Measurements from ENCODE around the gene PDE9A. TPM values are rescaled to one million over a fixed set of nuclear protein-coding genes. Genes with fewer than 3 reads are reported as not detected.

The PDE9A gene
- total and polyA plus RNA-seq, 2 donors (not counting 3 experiments of a cell fraction or from before 2014, with no cell fraction given) = 0.28 to 2.2 TPM

DNA sequence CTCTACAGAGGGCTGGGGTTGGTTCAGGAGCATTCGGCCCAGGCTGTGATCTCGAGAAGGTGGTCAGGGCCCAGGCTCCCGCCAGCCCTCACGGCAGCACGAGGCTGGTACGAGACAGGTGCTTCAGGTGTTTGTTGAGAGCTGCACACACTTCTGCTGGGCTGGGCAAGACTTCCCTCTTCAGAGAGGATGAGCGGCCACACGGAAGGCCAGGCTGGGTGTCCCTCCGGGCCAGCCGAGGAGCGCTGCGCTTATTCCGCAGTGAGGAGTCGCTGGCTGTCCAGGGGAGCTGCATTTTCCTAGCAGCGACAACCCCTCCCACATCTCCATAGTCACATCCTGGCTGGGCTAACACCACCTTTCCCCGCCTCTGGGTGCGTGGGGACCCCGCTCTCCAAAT is 50.5 kb downstream of the PDE9A start:
- intact Hi-C loops (cut with micrococcal nuclease) = no loop called here
- no peak overlapping the region for H2AFZ ChIP-seq (ENCODE audit: low read depth, low read length)
- no peaks in the 10 kb centered on the region for H3K9me3 ChIP-seq (replicated peaks; ENCODE audit: control insufficient read depth, insufficient read depth, low read length)
- H3K9ac ChIP-seq (replicated peaks; ENCODE audit: extremely low read depth, insufficient read depth, low read length) = no peak overlapping the region
- H3K9me1 ChIP-seq (replicated peaks; ENCODE audit: control insufficient read depth, extremely low read depth, insufficient read depth, low read length) = no peaks in the 10 kb centered on the region
- no peak overlapping the region for H3K4me2 ChIP-seq (ENCODE audit: insufficient read depth, low read length)
- no TSS peak for BruUV-seq (replicated peaks)
- POLR2A ChIA-PET = no interaction called here
- H4K20me1 ChIP-seq (replicated peaks; ENCODE audit: control insufficient read depth, extremely low read depth, insufficient read depth, low read length) = no peaks in the 10 kb centered on the region
- no peaks in the 10 kb centered on the region for H3K27me3 ChIP-seq (ENCODE audit: control insufficient read depth in 2 of 2, insufficient read depth in 2 of 2, low read length in 2 of 2)
- H3K4me1 ChIP-seq (ENCODE audit: control insufficient read depth, extremely low read depth, insufficient read depth, low read length) = no peaks in the 10 kb centered on the region
- H3K36me3 ChIP-seq (ENCODE audit: control insufficient read depth in 2 of 2, extremely low read depth in 1 of 2, insufficient read depth in 2 of 2, low read length in 2 of 2) = no peaks in the 10 kb centered on the region
- no peak overlapping the region for H3K4me3 ChIP-seq (replicated peaks in 1 of 3; ENCODE audit: insufficient read depth in 1 of 3, low read depth in 1 of 3, low read length in 3 of 3)
- H3K27ac ChIP-seq (ENCODE audit: insufficient read depth, low read depth, low read length) = no peak overlapping the region
- no peak for FAIRE-seq
- dilution Hi-C loops (cut with MboI; ENCODE audit: extremely low pct_ligation_motif_present, low sequenced_read_pairs) = no loop called here
- TF ChIP-seq POLR2AphosphoS5 (IDR thresholded peaks at IDR 0.05; ENCODE audit: insufficient read depth, low read depth, low read length) = no peak
- no peak for TF ChIP-seq JUN (IDR thresholded peaks at IDR 0.05; ENCODE audit: borderline replicate concordance, insufficient read depth, insufficient read length, low read depth)
- no peak for TF ChIP-seq FOS (IDR thresholded peaks at IDR 0.05; ENCODE audit: borderline replicate concordance, insufficient read depth, low read length)
- no peak for TF ChIP-seq MYC (IDR thresholded peaks at IDR 0.05; ENCODE audit: low read depth, low read length)
- TF ChIP-seq, protein P1, sequence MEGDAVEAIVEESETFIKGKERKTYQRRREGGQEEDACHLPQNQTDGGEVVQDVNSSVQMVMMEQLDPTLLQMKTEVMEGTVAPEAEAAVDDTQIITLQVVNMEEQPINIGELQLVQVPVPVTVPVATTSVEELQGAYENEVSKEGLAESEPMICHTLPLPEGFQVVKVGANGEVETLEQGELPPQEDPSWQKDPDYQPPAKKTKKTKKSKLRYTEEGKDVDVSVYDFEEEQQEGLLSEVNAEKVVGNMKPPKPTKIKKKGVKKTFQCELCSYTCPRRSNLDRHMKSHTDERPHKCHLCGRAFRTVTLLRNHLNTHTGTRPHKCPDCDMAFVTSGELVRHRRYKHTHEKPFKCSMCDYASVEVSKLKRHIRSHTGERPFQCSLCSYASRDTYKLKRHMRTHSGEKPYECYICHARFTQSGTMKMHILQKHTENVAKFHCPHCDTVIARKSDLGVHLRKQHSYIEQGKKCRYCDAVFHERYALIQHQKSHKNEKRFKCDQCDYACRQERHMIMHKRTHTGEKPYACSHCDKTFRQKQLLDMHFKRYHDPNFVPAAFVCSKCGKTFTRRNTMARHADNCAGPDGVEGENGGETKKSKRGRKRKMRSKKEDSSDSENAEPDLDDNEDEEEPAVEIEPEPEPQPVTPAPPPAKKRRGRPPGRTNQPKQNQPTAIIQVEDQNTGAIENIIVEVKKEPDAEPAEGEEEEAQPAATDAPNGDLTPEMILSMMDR (IDR thresholded peaks at IDR 0.05; ENCODE audit: extremely low read depth in 1 of 2, insufficient read depth in 1 of 2, low read depth in 1 of 2, low read length in 2 of 2) = no peak
- TF ChIP-seq POLR2A (IDR thresholded peaks at IDR 0.05; ENCODE audit: low read depth, low read length) = no peak
- TF ChIP-seq, protein P2, sequence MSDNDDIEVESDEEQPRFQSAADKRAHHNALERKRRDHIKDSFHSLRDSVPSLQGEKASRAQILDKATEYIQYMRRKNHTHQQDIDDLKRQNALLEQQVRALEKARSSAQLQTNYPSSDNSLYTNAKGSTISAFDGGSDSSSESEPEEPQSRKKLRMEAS (IDR thresholded peaks at IDR 0.05; ENCODE audit: insufficient read depth, insufficient read length) = no peak
- no peak for TF ChIP-seq GATA2 (IDR thresholded peaks at IDR 0.05; ENCODE audit: insufficient read depth, insufficient read length, low read depth, low read length)
- TF ChIP-seq EZH2 (IDR thresholded peaks at IDR 0.05; ENCODE audit: borderline replicate concordance, low read depth, low read length, severe bottlenecking) = no peak
- no peaks in the 10 kb centered on the region for H3K79me2 ChIP-seq (ENCODE audit: control insufficient read depth, insufficient read depth, low read length)
- no peak for DNase-seq (ENCODE audit: low read depth, low spot score)
- CTCF ChIA-PET = interaction anchor here (1.4 kb wide), 1 partner anchor 26 kb away, joined by 3 read pairs; no protein-coding TSS in a partner anchor
